Measurements from ENCODE around the gene HGD.
"Not testable (repeated sequence)": the region's sequence is repeated elsewhere in the genome, so short reads cannot be mapped to it uniquely, and the experiment has no call there.

The HGD gene

GRCh38 chr3:120682095-120682681 is at the start of gene HGD:
HGD (minus strand) TSS chr3:120682239; CDS start chr3:120682111, 128 bp downstream.
- no peak for FAIRE-seq

GRCh38 chr3:120730576-120731542 is 48.8 kb upstream of the HGD start:
- FAIRE-seq = no peak

GRCh38 chr3:120726791-120727190 is 44.8 kb upstream of the HGD start:
- FAIRE-seq = no peak

- not testable (repeated sequence) for FAIRE-seq
These were observed 37.3 kb upstream of the HGD start for GRCh38 chr3:120719167-120719834.

- no peak for FAIRE-seq
These were observed 31.2 kb upstream of the HGD start for GRCh38 chr3:120713262-120713661.

DNA sequence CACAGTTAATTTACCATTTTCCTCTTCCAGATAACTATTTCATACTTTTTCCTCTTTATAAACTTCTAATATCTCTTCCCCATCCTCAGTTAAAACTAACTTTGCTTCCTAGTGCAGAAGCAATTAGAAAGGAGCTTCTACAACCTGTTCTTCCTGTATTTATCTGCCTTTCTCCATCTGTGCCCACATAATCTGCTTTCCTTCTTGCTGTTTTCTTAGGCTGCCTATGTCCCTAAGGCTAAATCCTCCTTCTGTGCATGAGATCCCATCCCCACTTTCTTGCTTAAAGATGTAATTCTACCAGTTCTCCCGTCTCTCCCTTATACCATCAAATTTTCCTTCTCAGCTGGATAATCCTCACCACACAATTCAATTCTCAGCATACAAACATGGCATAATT is 28.3 kb upstream of the HGD start:
- FAIRE-seq = no peak

DNA sequence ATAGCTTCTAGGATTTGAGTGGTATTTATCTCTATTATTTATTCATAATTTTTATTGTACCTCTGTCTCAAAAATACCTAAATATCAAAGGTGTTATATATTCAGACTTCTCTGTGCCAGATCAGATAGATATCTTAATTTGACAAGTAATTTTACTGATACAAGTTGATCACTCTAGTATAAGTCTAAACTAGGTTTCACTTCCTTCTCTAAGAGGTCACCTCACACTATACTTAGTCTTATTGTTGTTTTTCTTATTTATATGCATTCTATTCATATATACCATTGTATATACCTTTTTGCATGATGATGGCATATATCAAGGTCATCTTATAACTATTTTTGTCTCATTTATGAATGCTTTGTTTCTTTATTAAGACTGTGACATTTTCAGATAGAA is 26.4 kb upstream of the HGD start:
- no peak for FAIRE-seq

GRCh38 chr3:120706950-120707349 is 24.9 kb upstream of the HGD start:
- no peak for FAIRE-seq

- peak; percentile 48 for FAIRE-seq
These were observed 24.0 kb upstream of the HGD start for GRCh38 chr3:120705884-120706582.

GRCh38 chr3:120699333-120699732 is 17.3 kb upstream of the HGD start:
- FAIRE-seq = no peak

DNA sequence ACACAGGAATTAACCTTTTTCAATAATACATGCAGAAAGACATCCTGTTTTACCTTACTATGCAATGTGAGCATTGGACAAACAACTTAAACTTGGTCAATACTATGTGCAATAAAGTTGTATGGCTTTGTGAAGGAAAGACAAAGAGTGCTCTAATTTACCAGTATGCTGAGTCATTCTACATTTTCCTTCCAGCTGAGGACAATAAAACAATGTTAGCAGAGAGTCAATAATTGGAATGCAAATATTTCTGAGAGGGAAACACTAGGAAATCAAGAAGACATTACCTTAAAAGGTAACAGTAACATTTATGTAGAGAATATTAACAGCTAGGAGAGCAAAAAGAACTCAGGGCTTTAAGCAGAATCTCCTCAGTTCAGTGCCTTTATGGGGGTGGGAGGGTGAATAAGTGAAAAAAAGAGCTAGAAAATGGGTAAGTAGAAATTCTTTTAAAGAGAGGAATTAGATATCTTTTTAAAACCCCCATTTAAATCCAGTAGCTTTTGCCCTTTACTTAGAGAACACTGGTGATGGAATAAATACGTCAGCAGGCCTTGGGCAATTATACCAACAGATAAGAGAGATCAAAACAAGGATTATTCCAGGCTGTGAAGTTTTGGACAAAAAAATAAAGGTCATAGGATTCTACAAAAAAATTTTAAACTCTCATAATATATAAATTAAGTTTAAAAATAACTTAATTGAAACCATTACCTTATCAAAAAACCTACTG is 11.6 kb upstream of the HGD start:
- peak; percentile 4 for FAIRE-seq

DNA sequence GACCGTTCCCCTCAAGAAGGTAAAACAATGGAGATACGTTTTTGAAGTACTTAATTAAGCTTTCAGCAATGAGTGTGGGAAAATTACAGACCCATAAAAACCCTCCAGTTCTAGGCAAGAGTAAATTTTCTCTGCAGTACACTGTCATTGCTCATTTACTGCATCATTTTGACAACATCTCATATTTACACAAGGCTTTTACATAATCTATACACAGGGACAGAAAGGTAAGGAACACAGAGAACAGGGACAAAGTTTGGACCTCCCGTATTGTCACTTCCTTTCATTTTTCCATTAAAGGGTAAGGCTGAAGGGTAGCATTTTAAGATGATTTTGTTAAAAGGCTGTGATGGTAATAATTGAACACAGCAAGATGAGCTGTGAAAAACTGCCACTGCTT is 7.4 kb upstream of the HGD start:
- FAIRE-seq = no peak

DNA sequence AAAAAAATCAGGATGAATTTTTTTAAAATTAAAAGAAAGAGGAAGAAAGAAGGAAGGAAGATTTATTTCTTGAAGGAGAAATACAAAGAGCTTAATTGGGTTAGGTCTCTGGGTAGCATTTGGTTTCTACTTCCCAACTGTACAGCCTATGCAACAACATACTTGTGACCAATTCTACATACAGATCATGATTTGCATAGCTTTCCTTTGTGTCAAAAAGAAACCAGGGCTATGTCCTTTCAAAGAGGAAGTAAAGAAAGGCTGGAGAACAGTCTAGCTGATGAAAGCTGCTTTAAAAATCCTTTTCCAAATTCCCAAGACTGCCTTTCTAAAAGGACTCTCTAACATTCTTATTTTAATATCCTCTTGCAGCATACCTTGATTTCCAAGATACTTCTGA is 6.1 kb upstream of the HGD start:
- FAIRE-seq = no peak

GRCh38 chr3:120685411-120685810 is 3.4 kb upstream of the HGD start:
- FAIRE-seq = no peak

GRCh38 chr3:120684896-120685295 is 2.9 kb upstream of the HGD start:
- no peak for FAIRE-seq

DNA sequence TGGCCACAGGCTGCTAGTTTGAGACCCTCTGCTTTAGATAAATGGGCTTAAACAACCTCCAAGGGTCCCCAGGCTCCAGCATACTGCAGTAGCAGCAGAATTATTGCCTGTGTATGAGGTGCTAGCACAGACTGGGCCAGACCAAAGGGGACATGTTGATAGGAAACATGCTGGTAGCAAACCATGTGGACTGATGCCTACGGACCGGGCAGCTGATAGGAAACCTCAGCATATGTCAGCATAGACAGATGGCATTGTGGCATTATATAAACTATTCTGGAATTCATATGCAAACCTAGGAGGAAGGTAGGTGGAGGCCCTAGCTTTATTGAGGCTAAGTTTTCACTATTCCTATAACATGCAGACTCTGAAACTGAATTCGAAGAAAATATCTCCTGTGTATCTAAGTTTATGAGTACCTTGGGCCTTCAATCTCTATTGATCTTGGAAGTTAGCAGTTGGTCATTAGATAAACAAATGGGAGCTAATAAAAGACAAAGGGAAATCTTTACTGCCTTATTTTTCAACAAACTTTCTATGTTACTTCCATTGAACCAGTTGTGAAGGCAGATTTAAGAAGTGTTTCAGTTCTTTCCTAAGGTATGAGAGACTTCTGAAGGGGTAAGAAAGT is 1.7 kb upstream of the HGD start:
- FAIRE-seq = no peak

DNA sequence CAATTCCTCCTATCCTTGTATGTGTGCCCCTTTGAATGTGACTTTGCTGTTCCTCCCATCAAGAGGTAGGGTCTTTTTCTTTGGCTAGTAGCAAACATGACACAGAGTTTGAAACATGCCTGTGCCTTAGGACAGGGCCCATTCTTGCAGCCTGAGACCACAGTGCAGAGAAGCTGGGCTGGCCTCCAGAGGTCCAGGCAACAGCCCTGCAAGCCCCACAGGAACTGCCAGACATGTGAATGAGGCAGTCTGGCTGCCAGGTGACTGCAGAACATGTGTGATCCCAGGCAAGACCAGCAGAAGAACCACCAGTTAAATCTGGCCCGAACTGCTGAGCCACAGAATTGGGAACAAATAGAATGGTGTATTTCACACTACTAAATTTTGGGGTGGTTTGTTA is 1.2 kb upstream of the HGD start:
- no peak for FAIRE-seq

- FAIRE-seq = no peak
These were observed 467 bp downstream of the HGD start for GRCh38 chr3:120681506-120682038.

DNA sequence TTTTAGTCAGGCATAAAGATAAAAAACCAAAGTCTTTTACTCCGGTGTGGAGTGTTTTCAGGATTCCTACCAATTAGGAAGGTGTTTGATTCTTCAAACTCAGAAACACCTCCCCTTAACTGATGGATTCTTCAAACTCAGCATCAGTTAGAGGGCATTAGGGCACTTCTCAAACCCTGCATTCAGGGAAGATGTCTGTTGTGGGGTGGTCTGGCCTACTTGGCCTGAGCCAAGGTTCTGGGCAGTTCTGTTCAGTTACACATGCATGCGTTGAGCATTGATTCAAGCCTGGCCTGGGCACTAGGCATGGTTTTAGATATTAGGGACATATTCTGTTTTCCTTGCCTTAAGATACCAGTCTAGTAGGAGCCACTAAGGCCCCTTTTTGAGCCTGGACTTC is 1.0 kb downstream of the HGD start:
- no peak for FAIRE-seq

DNA sequence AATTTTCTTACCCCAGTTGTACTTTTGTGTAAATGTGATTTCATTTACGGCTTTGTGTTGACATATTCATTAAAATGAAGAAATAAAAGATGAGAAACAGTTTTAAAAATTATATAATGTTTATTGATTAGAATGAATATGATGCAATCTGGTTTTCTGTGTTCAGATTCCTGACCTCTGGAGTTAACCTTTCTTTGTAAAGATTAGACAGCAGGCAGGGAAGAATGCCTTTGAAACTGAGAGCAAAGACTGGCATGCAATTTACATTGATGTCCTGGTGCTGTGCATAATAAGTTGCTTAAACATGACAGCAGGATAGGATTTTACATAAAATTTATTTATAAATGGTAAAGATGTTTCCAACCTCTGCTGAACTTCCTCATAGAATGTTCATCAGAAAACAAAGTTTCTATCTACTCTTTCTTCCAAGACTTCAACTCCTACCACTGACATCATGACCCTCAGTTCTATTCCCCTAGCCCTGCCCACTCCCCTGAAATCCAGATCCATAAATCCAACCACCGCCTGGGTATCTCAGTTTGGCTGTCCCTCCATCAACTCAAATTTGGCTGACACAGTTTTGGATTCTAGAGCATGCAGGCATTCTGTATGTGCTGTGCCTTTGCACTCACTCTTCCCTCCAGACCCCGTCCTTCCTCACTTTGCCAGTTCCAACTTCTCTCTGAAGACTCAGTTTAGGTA is 1.7 kb downstream of the HGD start:
- no peak for FAIRE-seq

DNA sequence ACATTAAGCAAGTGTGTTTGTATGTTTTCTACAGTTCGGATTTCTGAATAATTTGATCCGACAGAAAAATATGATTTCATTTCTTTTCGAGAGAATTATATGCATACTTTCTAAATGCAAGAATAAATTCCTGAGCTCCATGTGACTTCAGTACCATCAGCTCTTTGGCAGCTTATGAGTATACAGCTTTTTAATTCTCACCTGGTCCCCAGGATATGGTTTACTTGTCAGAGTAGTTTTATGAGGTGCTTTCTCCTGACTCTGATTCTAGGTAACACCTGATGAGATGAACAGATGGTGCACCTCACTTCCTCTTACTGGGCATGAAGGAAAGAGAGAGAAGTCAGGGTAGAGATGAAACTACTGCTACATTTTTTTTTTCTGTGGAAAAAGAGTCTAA is 3.1 kb downstream of the HGD start:
- FAIRE-seq = no peak
